ENCODE measurements around the gene KATNA1.

DNA sequence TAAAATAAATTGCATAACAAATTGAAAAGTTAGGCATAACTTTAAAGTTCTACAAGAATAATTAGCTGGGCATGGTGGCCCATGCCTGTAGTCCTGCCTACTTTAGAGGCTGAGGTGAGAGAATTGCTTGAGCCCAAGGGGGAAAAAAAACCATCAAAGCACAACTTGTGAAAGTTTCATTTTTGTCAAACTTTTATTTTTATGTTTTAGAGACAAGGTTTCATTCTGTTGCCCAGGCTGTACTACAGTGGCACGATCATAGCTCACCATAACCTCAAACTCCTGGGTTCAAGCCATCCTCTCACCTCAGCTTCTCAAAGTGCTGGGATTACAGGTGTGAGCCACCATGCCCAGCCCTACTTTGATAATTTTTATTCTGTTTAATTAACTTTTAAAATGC lies 14.2 kb downstream of the KATNA1 start:
- TF ChIP-seq CTCF (IDR thresholded peaks at IDR 0.05; ENCODE audit: insufficient read depth, low read length) (no peak), POLR2AphosphoS5 (IDR thresholded peaks at IDR 0.05; ENCODE audit: low read depth) (no peak)
